GM19239 (cell line): Measurements from ENCODE around the gene CTXN1.
"Not testable (repeated sequence)": the region's sequence is repeated elsewhere in the genome, so short reads cannot be mapped to it uniquely, and the experiment has no call there.

Source experiments
- DNase-seq: peaks from one replicate; pipeline ENCODE4 v3.0.0; 2011; ENCODE audit warnings: low spot score; ENCODE audit not compliant: insufficient read length
- FAIRE-seq: peaks from 2 replicates; lab custom pipeline; 2011; peaks lifted over from hg19 to GRCh38; lab: Jason Lieb, UNC

The CTXN1 gene

GRCh38 chr19:7927605-7928333 is 1.8 kb upstream of the CTXN1 start:
- no peak for FAIRE-seq

GRCh38 chr19:7926727-7927604 is 1.0 kb upstream of the CTXN1 start:
- FAIRE-seq (no peak), DNase-seq (no peak)

More at GRCh38 chr19:7927605-7928333, 1.8 kb upstream of the CTXN1 start:
- DNase-seq = no peak

- peak; percentile 56 for FAIRE-seq
Measured at GRCh38 chr19:7925171-7925851, 624 bp downstream of the CTXN1 start.

GRCh38 chr19:7924651-7925170 is 1.2 kb downstream of the CTXN1 start:
- DNase-seq (no peak), FAIRE-seq (no peak)

More at GRCh38 chr19:7925171-7925851, 624 bp downstream of the CTXN1 start:
- peak; percentile 95 for DNase-seq

- DNase-seq (no peak), FAIRE-seq (no peak)
Measured at GRCh38 chr19:7924241-7924640, 1.7 kb downstream of the CTXN1 start.

GRCh38 chr19:7923295-7924191 is 2.4 kb downstream of the CTXN1 start:
- DNase-seq (no peak), FAIRE-seq (no peak)

GRCh38 chr19:7922836-7923195 is 3.1 kb downstream of the CTXN1 start:
- DNase-seq (no peak), FAIRE-seq (no peak)

GRCh38 chr19:7921967-7922835 is 3.7 kb downstream of the CTXN1 start:
- FAIRE-seq (no peak), DNase-seq (no peak)

GRCh38 chr19:7921302-7921966 is 4.5 kb downstream of the CTXN1 start:
- DNase-seq (no peak), FAIRE-seq (no peak)

GRCh38 chr19:7920519-7921301 is 5.2 kb downstream of the CTXN1 start:
- DNase-seq (peak; percentile 84), FAIRE-seq (peak; percentile 99)

GRCh38 chr19:7919610-7920518 is 6.1 kb downstream of the CTXN1 start, which contains the start of gene SNAPC2:
Gene SNAPC2 (plus strand): TSS chr19:7920338. CDS start chr19:7920367, 29 bp downstream.
- FAIRE-seq = no peak

GRCh38 chr19:7918615-7919421 is 7.1 kb downstream of the CTXN1 start:
- FAIRE-seq = no peak
- DNase-seq = no peak

More at GRCh38 chr19:7919610-7920518, 6.1 kb downstream of the CTXN1 start, which contains the start of gene SNAPC2:
- DNase-seq = peak; percentile 96

GRCh38 chr19:7918062-7918614 is 7.8 kb downstream of the CTXN1 start:
- not testable (repeated sequence) for FAIRE-seq, DNase-seq

- FAIRE-seq (no peak), DNase-seq (peak; percentile 78)
Measured at GRCh38 chr19:7917267-7918061, 8.5 kb downstream of the CTXN1 start.
